Gastrocnemius medialis (tissue), 4 donors: ENCODE measurements around the gene TRIM31. TPM values are rescaled to one million over a fixed set of nuclear protein-coding genes. Genes with fewer than 3 reads are reported as not detected.

Experiments used
- ATAC-seq, 2 donors: fragments of 150-250 bp; one replicate each; pipeline ENCODE4 v1.9.1; 2016
- DNase-seq, 2 donors: peaks; one replicate each; pipeline ENCODE4 v3.0.0-alpha.2; 2019
- H3K27ac ChIP-seq, 4 donors: fragments of 200-600 bp; sonication (generic); 1 replicate in 1 of 4; 2 replicates in 3 of 4; pipeline ENCODE4 v1.5.1; 2016 to 2018; ENCODE audit warnings: mild to moderate bottlenecking in 2 of 4, moderate library complexity in 1 of 4
- H3K27me3 ChIP-seq, 3 donors: fragments of 200-600 bp; sonication (generic) in 2 of 3; 1 replicate in 1 of 3; 2 replicates in 2 of 3; pipeline versions ENCODE4 v1.5.1 to v1.6.0; 2016 to 2019; ENCODE audit warnings: mild to moderate bottlenecking in 1 of 3, moderate library complexity in 1 of 3
- H3K36me3 ChIP-seq, 2 donors: fragments of 200-600 bp; sonication (generic) in 1 of 2; one replicate each; pipeline ENCODE4 v1.5.1; 2017 to 2018
- H3K4me1 ChIP-seq, 2 donors: fragments of 200-600 bp; sonication (generic) in 1 of 2; one replicate each; pipeline ENCODE4 v1.5.1; 2016 to 2017; ENCODE audit warnings: mild to moderate bottlenecking in 2 of 2
- H3K4me3 ChIP-seq, 4 donors: fragments of 200-600 bp; sonication (generic) in 3 of 4; 1 replicate in 1 of 4; 2 replicates in 3 of 4; pipeline ENCODE4 v1.5.1; 2016 to 2019; ENCODE audit warnings: mild to moderate bottlenecking in 2 of 4
- H3K9me3 ChIP-seq, 3 donors: fragments of 200-600 bp; sonication (generic) in 2 of 3; 1 replicate in 1 of 3; 2 replicates in 2 of 3; pipeline ENCODE4 v1.5.1; 2016 to 2019
- CTCF ChIP-seq, 5 experiments: fragments of 450-650 bp in 3 of 5; fragments of 200-600 bp in 2 of 5; sonication (generic) in 2 of 5; IDR thresholded peaks in 4 of 5; conservative IDR thresholded peaks in 1 of 5; 1 replicate in 4 of 5; 2 replicates in 1 of 5; pipeline ENCODE4 v1.5.1; 2016 to 2019; ENCODE audit warnings: antibody characterized with exemption in 5 of 5, mild to moderate bottlenecking in 3 of 5, moderate library complexity in 3 of 5
- POLR2A ChIP-seq, 2 donors: fragments of 450-650 bp; IDR thresholded peaks; one replicate each; pipeline ENCODE4 v1.6.1; 2017; ENCODE audit warnings: antibody characterized with exemption in 2 of 2, mild to moderate bottlenecking in 2 of 2, moderate library complexity in 2 of 2
- in situ Hi-C, 4 donors: fragments of 200-750 bp; cut with MboI; loops; one replicate each; pipeline versions ENCODE4 v1.15.0 to v1.8.0; 2017; ENCODE audit warnings: low sequenced_read_pairs in 4 of 4
- intact Hi-C: fragments of 100-400 bp; cut with DNase I; formaldehyde crosslinking; loops from one replicate; pipeline ENCODE4 v1.15.1; 2023; ENCODE audit warnings: low total_unique reads
- total RNA-seq, 4 donors: library from RNA; depleted of rRNA; stranded (reverse); fragments of >200 nt; gene quantifications; one replicate each; pipeline versions ENCODE4 v1.1.0 to v1.2.3, GENCODE V29; 2016

Gene TRIM31
- total RNA-seq, 4 donors from 2014 or later = 0.39 TPM; not detected in 3

GRCh38 chr6:30154061-30154460, 41.2 kb upstream of the TRIM31 start:
- no peaks in the 10 kb centered on the region for H3K9me3 ChIP-seq
- no peak for TF ChIP-seq CTCF (IDR thresholded peaks at IDR 0.05 in 4 of 5, conservative IDR thresholded peaks at IDR 0.05 in 1 of 5)
- TF ChIP-seq POLR2A (IDR thresholded peaks at IDR 0.05) = no peak
- H3K36me3 ChIP-seq = no peaks in the 10 kb centered on the region
- no peak overlapping the region for H3K4me3 ChIP-seq
- H3K27me3 ChIP-seq = peaks cover 0 to 14% (median 0%) of the 10 kb centered on the region in 3 donors
- DNase-seq = no peak
- no peak for ATAC-seq
- in situ Hi-C loops = loop anchor here in 1 of 4 donors (25.0 kb wide), 1 partner anchor 317 kb away; the partner anchor contains the start of gene HLA-G
- H3K27ac ChIP-seq = no peak overlapping the region
- H3K4me1 ChIP-seq = peaks cover 0 to 6% of the 10 kb centered on the region in 2 donors
- intact Hi-C loops = no loop called here

GRCh38 chr6:30152910-30153610, 40.2 kb upstream of the TRIM31 start:
- H3K27me3 ChIP-seq = peaks cover 0 to 14% (median 0%) of the 10 kb centered on the region in 3 donors
- ATAC-seq (no peak), DNase-seq (no peak)
- H3K4me3 ChIP-seq = no peak overlapping the region
- intact Hi-C loops (no loop called here), in situ Hi-C loops (loop anchor here in 1 of 4 donors (25.0 kb wide), 1 partner anchor 316 kb away; the partner anchor contains the start of gene HLA-G)
- no peaks in the 10 kb centered on the region for H3K36me3 ChIP-seq
- no peak overlapping the region for H3K27ac ChIP-seq
- no peaks in the 10 kb centered on the region for H3K9me3 ChIP-seq
- peaks cover 0 to 6% of the 10 kb centered on the region in 2 donors for H3K4me1 ChIP-seq
- TF ChIP-seq POLR2A (IDR thresholded peaks at IDR 0.05) = no peak
- no peak for TF ChIP-seq CTCF (IDR thresholded peaks at IDR 0.05 in 4 of 5, conservative IDR thresholded peaks at IDR 0.05 in 1 of 5)

GRCh38 chr6:30152016-30152673, 39.3 kb upstream of the TRIM31 start:
- H3K36me3 ChIP-seq = no peaks in the 10 kb centered on the region
- no peaks in the 10 kb centered on the region for H3K9me3 ChIP-seq
- in situ Hi-C loops (loop anchor here in 1 of 4 donors (25.0 kb wide), 1 partner anchor 315 kb away; the partner anchor contains the start of gene HLA-G), intact Hi-C loops (no loop called here)
- DNase-seq (no peak), ATAC-seq (no peak)
- TF ChIP-seq POLR2A (IDR thresholded peaks at IDR 0.05) = no peak
- no peak for TF ChIP-seq CTCF (IDR thresholded peaks at IDR 0.05 in 4 of 5, conservative IDR thresholded peaks at IDR 0.05 in 1 of 5)
- H3K4me3 ChIP-seq = no peak overlapping the region
- no peak overlapping the region for H3K27ac ChIP-seq
- H3K27me3 ChIP-seq = peaks cover 0 to 15% (median 0%) of the 10 kb centered on the region in 3 donors
- peaks cover 0 to 6% of the 10 kb centered on the region in 2 donors for H3K4me1 ChIP-seq

GRCh38 chr6:30151580-30151979, 38.7 kb upstream of the TRIM31 start:
- no peak for ATAC-seq
- Histone ChIP-seq H3K9me3 (no peaks in the 10 kb centered on the region), H3K36me3 (no peaks in the 10 kb centered on the region), H3K27ac (no peak overlapping the region), H3K4me1 (peaks cover 0 to under 1% of the 10 kb centered on the region in 2 donors), H3K27me3 (peaks cover 0 to 15% (median 0%) of the 10 kb centered on the region in 3 donors), H3K4me3 (no peak overlapping the region)
- no peak for TF ChIP-seq CTCF (IDR thresholded peaks at IDR 0.05 in 4 of 5, conservative IDR thresholded peaks at IDR 0.05 in 1 of 5)
- no peak for TF ChIP-seq POLR2A (IDR thresholded peaks at IDR 0.05)
- DNase-seq = no peak
- intact Hi-C loops = no loop called here
- in situ Hi-C loops = loop anchor here in 1 of 4 donors (25.0 kb wide), 1 partner anchor 314 kb away; the partner anchor contains the start of gene HLA-G
